DMS114 treated with DMSO at 0.1 percent for 48 hours (cell line): ENCODE data around the gene PP2D1.
"Not testable (repeated sequence)": the region's sequence is repeated elsewhere in the genome, so short reads cannot be mapped to it uniquely, and the experiment has no call there.

ENCODE experiments used
- DNase-seq: peaks from one replicate; lab custom pipeline; 2025; ENCODE audit not compliant: unreplicated experiment; lab: John Stamatoyannopoulos, UW

The PP2D1 gene

DNA sequence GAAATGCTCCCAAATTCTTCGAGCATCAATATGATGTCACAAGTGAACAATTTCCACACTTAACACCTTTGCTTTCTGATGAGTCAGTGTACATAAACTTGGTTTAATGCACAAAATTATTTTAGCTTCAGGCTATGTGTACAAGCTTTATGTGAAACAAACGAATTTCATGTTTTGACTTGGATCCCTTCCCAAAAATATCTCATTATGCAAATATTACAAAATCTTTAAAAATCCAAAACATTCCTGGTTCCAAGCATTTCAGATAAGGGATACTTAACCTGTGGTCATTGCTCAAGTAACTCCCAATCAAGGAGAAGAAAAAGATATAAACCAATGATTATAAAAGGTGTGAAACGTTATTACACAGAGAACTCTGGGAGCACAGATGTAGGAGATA lies 40.0 kb downstream of the PP2D1 start:
- DNase-seq, result no peak

DNA sequence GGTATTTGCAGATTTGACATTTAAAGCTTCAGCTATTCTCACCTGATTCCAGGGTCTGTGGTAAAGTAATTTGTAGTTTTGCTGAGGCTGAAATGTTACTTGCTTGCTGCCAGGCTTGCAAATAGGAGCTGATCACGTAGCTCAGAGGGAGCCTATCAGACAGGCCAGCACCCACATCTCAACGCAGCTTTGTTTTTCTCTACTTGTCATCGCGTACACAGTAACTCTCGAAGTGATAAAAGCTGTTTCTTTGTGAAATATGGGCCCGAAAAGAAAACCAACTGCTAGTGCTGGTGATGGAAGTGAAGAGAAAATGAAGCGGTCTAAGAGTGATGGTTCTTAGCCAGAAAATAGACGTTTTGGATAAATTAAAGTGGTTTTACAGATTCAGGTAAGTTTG lies 41.7 kb downstream of the PP2D1 start:
- DNase-seq, result no peak

DNA sequence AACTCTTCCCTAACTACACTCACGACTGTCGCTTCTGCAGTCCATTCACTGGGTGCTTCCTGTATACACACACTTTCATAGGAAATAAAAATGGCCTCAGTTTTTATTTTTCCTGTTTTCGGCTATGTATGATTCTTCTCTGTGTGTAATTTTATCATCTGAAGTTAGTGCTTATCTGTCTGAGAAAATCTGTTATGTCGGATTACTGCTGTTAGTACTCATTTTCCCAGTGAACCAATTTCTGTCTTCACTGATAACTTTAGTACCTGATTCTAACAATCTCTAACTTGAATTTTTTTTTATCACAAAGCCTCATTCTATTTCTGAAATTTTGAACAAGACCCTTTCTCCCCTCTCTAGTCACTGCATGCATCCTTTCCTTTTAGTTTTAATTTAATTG lies 44.3 kb downstream of the PP2D1 start:
- no peak for DNase-seq

DNA sequence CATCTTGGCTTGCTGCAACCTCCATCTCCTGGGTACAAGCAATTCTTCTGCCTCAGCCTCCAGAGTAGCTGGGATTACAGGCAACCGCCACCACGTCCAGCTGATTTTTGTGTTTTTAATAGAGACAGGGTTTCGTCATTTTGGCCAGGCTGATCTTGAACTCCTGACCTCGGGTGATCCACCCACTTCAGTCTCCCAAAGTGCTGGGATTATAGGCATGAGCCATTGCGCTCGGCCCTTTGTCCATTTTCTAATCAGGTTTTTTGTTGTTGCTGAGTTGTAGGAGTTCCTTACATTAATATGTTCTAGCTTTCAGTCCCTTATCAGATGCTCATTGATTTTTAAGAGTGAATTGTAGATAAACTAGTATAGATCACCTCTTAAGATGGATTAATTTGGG lies 44.9 kb downstream of the PP2D1 start:
- DNase-seq, result no peak

DNA sequence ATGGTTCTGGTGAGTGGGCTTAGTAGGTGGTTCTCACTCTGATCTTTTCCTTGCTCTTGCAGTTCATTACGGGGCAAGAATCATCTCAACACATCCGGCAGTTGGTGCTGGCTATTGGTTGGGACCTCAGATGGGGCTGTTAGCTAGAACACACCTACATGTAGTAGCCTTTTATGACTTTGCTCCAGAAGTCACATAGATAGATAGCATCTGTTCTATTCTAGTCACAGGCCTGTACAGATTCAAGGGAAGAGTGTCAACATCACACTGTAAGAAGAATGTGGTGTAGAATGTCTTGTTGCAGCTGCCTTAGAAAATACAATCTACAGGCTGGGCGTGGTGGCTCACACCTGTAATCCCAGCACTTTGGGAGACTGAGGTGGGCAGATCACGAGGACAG lies 50.1 kb downstream of the PP2D1 start:
- no peak for DNase-seq

DNA sequence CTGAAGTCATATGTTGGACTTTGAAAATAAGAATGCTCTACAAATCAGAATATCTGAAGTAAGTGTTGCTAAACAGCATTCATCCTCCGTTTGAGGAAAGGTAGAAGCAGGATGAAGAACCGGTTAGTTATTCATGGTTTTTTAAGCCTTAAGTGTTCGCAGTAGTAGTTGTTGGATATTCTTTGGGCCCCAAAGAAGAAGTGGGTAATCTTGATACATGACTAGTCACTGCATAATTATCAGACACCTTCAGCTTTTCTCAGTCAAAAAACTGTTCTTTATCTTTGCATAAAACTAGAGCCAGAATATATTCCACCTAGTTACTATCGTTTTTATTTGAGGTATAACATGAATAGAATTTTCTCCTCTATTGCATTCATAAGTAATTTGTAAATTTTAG lies 51.4 kb downstream of the PP2D1 start:
- no peak for DNase-seq

DNA sequence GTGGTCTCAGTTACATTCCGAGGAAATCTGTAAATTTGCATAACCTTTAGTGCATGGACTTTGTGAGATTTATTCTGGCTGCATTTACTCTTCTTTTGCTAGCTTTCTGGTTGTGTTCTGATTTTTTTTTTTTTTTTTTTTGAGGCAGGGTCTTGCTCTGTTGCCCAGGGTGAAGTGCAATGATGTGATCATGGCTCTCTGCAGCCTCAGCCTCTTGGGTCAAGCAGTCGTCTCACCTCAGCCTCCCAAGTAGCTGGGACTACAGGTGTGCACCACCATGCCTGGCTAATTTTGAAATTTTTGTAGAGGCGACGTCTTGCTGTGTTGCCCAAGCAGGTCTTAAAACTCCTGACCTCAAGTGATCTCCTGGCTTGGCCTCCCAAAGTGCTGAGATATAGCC lies 52.6 kb downstream of the PP2D1 start:
- no peak for DNase-seq

DNA sequence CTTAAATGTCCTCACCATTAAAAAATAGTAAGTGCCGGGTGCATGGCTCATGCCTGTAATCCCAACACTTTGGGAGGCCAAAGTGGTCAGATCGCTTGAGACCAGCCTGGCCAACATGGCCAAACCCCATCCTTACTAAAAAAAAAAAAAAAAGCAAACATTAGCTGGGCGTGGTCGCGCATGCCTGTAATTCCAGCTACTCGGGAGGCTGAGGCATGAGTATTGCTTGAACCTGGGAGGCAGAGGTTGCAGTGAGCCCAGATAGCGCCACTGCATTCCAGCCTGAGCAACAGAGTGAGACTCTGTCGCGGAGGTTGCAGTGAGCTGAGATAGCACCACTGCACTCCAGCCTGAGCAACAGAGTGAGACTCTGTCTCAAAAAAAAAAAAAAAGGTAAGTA lies 54.7 kb downstream of the PP2D1 start:
- not testable (repeated sequence) for DNase-seq

DNA sequence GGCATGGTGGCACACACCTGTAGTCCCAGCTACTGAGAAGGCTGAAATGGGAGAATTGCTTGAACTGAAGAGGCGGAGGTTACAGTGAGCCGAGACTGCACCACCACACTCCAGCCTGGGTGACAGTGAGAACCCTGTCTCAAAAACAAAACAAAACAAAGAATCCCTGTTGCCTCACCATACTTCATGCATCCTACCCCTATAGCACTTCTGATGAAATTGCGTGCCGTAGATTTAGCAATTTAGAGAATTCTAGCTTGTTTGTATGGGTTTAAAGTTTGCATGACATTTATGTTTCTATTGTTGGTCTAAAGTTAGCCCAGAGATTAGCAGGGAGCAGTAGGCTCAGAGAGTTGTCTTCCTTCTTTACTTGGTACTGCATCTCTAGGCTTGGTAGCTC lies 57.4 kb downstream of the PP2D1 start:
- DNase-seq, result no peak

DNA sequence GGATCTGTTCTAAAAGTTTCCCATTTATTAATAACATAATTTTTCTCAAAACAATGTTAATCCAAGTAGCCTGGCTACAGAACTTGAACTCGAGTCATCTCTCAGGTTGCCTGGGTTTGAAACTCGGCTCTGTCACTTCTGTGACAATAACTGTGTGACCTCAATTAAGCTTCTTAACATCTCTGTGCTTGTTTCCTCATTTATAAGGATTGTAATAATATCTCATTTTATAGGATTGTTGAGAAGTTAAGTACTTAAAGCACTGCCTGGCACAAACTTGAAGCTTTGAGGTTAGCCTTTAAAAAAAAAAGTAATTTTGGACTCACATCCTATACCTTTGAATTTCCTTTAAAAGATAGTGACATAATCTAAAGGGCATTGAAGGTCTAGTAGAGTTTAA lies 61.7 kb downstream of the PP2D1 start:
- no peak for DNase-seq

DNA sequence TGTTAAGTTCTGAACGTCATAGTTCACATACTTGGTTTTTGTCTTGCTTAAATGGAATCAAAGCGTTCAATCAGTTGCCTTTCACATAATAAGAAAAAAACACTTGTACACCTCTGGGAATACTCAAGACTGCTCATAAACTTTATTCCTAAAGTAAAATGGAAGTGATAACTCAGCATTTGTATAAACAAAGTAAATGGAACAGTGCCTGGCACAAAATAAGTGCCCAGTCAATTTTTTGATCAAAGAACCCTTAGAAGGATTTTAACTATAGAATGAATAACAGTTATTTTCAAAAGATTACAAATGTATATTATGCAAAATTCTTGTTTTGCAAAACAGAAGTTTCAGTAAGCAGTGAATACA lies 63.9 kb downstream of the PP2D1 start:
- DNase-seq, result no peak

DNA sequence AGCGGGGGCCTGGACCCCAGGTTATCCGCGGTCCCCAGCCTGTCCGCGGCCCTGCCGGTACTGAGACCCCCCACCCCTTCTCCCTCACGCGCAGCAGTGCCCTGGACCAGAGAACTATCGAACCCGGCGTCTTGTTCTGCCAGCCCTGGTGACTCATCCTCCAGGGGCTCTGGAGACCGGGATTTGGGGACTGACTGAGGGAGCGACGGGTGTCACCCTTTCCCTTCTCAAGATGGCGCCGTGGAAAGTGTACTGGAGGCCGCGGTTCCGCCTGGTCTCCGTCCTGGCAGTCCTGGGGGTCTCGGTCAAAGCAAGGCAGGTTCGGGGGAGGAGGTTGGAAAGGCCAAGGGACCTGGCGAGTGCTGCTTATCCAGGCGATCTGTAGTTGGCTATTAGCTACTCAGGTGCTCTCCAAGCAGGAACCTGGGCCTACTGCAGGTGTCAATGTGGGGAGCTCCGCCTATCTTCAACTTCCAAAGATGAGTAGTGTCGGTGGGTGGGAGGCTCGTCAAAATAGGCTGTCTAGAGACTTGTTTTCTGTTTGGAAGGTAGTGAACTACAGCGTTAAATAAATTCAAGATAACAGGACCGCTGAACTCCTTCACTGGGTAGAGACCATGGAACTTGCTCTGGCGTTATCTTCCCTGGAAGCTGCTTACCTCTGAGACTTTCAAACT lies 64.4 kb downstream of the PP2D1 start:
- DNase-seq, result no peak

DNA sequence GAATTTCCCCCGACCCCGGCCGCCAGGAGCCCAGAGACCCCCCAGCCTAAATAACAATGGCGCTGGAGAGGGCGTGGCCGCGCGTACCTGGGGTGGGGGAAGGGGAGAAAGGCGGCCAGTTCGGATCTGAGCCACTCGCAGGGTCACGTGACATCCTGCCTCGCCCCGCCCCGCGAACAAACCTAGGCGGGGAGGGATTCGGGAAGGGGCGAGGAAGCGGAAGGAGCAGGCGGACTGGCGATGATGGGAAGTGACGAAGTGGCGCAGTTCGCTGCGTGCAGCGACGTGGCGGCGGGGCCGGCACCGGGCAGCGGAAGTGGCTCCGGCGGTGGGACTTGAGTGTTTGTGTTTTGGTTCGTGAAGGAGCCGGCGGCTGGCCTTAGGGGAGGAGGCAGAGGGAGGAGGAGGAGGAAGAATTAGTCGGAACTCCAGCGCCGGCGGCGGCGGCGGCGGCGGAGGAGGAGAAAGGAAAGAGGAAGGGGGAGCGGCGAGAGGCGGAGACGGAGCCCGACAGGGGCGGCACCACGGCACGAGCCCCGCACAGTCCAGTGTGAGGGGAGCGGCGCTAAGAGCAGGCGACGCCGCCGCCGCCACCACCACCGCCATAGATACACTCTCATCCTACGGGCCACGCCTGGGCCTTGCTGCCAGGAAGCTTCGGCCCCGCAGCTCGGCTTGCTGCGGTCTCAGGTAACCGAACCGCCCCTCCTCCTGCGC lies 65.1 kb downstream of the PP2D1 start, which contains the start of gene RAB5A:
TSS of gene RAB5A (plus strand) at position 266 of the 717 bp plus-strand sequence. CDS start 3,802 bp downstream, outside the sequence.
- peak; percentile 97 for DNase-seq

DNA sequence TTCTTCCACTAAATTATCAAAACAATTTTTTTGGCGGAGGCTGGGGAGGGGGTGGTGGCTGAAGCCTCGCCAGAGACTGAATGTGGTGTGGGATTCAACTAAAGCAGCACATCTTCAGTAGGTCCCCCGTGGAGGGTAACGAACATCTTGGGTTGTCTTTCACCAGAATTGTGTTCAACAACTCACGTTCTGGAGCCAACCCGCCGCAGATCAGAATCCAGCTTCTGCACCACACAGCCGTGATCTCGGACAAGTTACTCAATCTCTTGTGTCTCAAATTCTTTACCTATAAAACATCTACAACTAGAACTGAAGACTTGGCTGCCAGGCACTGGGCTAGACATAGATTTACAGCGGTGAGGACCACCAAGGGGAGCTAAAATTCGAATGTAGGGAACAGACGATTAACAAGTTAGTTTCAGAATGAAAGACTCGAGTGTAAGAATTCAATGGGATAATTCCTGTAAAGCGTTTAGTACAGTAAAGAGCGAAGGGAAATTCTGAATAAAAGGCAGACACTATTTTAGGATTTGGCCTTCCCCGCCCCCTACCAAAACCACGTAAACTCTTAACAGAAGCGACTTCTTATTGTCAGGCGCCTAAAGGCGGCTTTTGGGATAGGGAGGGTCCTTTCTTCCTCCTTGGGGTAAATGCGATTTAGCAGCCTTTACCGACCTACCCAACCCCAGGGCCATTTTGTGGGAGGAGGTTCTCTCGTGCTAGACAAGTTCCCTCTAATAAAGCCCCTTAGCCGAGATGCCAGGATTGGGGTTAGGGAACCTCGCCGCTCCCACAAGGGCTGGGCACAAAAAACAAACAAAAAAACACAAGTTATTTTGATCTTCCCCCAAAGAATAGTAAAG lies 65.9 kb downstream of the PP2D1 start:
- no peak for DNase-seq

DNA sequence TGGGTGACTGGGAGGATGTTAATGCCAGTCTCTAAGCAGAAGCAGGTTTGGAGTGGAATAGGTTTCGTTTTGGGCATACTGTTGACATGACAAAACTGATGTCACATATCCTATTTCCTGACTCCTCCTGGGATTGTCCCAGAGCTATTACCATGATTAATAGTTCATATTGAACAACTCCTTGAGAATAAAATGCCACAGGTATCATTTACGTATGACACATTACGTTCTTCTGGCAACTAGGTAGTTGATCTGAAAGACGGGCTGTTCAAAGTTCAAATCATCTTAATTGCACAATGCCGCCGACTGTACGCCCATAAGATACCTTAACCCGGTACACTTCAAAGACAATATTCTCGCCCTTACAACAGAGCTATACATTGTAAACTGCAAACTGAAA lies 66.5 kb downstream of the PP2D1 start:
- DNase-seq, result no peak

DNA sequence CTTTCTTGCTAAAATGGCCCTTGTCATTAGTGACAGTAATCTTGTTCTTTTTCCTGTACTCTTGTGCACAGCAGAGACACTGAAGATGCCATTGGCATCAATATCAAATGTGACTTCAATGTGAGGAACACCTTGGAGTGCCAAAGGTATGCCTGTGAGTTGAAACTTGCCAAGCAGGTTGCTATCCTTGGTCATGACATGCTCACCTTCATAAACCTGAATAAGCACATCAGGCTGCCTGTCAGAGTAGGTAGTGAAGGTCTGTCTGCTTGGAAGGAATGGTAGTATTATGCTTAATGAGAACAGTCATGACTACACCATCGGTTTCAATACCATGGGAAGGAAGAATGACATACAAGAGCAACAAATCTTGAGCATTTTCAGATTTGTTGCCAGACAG lies 71.4 kb downstream of the PP2D1 start:
- no peak for DNase-seq

DNA sequence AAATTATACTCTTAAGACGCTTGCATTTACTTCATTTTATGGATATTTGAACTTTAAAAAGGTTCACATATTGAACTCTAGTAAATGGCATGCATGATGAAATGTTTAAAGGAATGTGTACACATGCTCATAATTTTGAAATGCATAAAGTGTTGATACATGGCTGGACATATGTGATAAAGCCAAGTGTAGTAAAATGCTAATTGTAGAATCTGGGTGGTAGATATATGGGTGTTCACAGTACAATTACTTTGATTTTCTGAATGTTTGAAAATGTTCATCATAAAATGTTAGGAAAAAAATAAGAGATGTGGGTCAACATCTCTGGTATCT lies 73.8 kb downstream of the PP2D1 start:
- no peak for DNase-seq

DNA sequence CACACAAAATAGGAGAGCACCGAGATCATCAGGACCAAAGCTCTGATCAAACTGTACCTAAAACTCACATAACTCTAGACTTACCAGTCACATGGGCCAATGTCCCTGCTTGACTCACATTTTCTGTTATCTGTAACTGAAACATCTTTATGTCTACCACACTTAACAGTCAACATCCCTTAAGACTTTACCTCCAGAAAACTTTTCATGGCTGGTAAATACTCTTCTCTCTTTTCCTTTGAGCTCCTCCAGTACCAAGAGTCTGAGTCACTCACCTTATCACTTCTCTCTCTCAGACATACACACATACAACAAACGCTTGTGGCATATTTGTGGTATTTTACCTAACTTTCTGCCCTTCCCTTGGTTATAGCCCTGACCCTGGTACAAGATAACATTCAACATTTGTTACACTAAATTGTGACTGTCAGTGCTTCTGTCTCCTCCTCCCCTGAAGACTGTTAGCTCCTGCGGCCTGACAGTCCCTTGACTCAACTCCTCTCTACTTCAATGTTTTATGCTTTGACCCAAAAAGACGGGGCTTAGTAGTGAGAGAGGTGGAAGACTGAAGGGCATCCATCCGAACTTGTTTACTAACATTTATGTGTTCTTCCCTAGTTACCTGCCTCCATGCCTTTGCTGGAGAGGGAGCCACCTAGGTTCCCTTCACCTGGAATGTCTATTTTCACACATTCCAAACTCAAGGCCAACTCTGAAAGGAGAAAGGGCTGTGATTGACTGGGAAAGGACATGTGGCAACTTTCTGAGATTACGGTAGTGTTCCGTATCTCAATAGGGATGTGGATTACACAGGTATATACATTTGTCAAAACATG lies 74.4 kb downstream of the PP2D1 start:
- DNase-seq, result no peak
